Thyroid gland (tissue), 4 donors: ENCODE data around the gene PNLDC1.

Source experiments
- POLR2A ChIP-seq, 2 donors: fragments of 450-650 bp; IDR thresholded peaks; one replicate each; pipeline ENCODE4 v1.6.1; 2017; ENCODE audit warnings: antibody characterized with exemption in 2 of 2, mild to moderate bottlenecking in 2 of 2, moderate library complexity in 1 of 2
- TF ChIP-seq, protein P1 (sequence below), 6 experiments: fragments of 200-600 bp in 3 of 6; fragments of 450-650 bp in 3 of 6; sonication (generic) in 3 of 6; IDR thresholded peaks; one replicate each; pipeline ENCODE4 v1.5.1; 2016 to 2019; ENCODE audit warnings: antibody characterized with exemption in 6 of 6, mild to moderate bottlenecking in 2 of 6, inconsistent platforms in 1 of 6, moderate library complexity in 1 of 6

- TF ChIP-seq, protein P1, sequence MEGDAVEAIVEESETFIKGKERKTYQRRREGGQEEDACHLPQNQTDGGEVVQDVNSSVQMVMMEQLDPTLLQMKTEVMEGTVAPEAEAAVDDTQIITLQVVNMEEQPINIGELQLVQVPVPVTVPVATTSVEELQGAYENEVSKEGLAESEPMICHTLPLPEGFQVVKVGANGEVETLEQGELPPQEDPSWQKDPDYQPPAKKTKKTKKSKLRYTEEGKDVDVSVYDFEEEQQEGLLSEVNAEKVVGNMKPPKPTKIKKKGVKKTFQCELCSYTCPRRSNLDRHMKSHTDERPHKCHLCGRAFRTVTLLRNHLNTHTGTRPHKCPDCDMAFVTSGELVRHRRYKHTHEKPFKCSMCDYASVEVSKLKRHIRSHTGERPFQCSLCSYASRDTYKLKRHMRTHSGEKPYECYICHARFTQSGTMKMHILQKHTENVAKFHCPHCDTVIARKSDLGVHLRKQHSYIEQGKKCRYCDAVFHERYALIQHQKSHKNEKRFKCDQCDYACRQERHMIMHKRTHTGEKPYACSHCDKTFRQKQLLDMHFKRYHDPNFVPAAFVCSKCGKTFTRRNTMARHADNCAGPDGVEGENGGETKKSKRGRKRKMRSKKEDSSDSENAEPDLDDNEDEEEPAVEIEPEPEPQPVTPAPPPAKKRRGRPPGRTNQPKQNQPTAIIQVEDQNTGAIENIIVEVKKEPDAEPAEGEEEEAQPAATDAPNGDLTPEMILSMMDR (IDR thresholded peaks at IDR 0.05), result no peak
- TF ChIP-seq POLR2A (IDR thresholded peaks at IDR 0.05), result no peak
Observed at GRCh38 chr6:159826004-159826403, 25.9 kb downstream of the PNLDC1 start.
